Prostate gland (tissue), 2 donors: ENCODE measurements around the gene PRND.

Experiments used
- CTCF ChIP-seq, 4 experiments: fragments of 200-600 bp in 2 of 4; fragments of 450-650 bp in 2 of 4; sonication (generic) in 2 of 4; IDR thresholded peaks; 1 replicate in 3 of 4; 2 replicates in 1 of 4; pipeline ENCODE4 v1.5.1; 2016 to 2019; ENCODE audit warnings: antibody characterized with exemption in 4 of 4, mild to moderate bottlenecking in 2 of 4, moderate library complexity in 2 of 4
- POLR2A ChIP-seq: fragments of 450-650 bp; IDR thresholded peaks from one replicate; pipeline ENCODE4 v1.6.1; 2016; ENCODE audit warnings: antibody characterized with exemption, mild to moderate bottlenecking
- POLR2AphosphoS5 ChIP-seq: sonication (generic); formaldehyde crosslinking; IDR thresholded peaks from one replicate; pipeline ENCODE4 v1.6.1; 2017; ENCODE audit warnings: antibody characterized with exemption

GRCh38 chr20:4728120-4728760 lies 6.5 kb downstream of the PRND start:
- no peak for TF ChIP-seq CTCF (IDR thresholded peaks at IDR 0.05)
- no peak for TF ChIP-seq POLR2A
- TF ChIP-seq POLR2AphosphoS5: no peak
